Endothelial cell of umbilical vein (primary cell): Measurements from ENCODE around the gene SYN1. TPM values are rescaled to one million over a fixed set of nuclear protein-coding genes. Genes with fewer than 3 reads are reported as not detected.

Experiments used
- BruUV-seq: library from RNA; stranded (reverse); fragments of 400-500 nt; replicated peaks from 2 replicates; lab custom pipeline; 2021; lab: Mats Ljungman, UMichigan
- CTCF ChIA-PET: fragments of 300-600, 350-600 bp; sonication (Branson Sonifier 250); formaldehyde crosslinking; loops from one replicate; lab custom pipeline; 2021; ENCODE audit warnings: antibody characterized with exemption, inconsistent platforms; lab: Charles Lee
- POLR2A ChIA-PET: fragments of 300-600, 350-600 bp; sonication (Branson Sonifier 250); formaldehyde crosslinking; loops from one replicate; lab custom pipeline; 2021; ENCODE audit warnings: antibody characterized with exemption, inconsistent platforms; lab: Charles Lee
- DNase-seq: peaks from one replicate; pipeline ENCODE4 v3.0.0-alpha.2; 2011; ENCODE audit warnings: low read depth, low spot score
- FAIRE-seq: peaks from 2 replicates; lab custom pipeline; 2011; peaks lifted over from hg19 to GRCh38; lab: Jason Lieb, UNC
- H2AFZ ChIP-seq: 2 replicates; pipeline ENCODE4 v1.6.0; 2012; ENCODE audit warnings: low read depth, low read length, control low read depth, inconsistent platforms
- H3K27ac ChIP-seq: 2 replicates; pipeline ENCODE4 v1.5.1; 2011; ENCODE audit warnings: low read depth, mild to moderate bottlenecking, control low read depth, low read length, moderate library complexity; ENCODE audit not compliant: insufficient read depth
- H3K27me3 ChIP-seq, 2 experiments: 2 replicates each; pipeline versions ENCODE4 v1.6.0 to v1.6.1; 2011; ENCODE audit warnings: low read length in 2 of 2, mixed read lengths in 1 of 2; ENCODE audit not compliant: control insufficient read depth in 2 of 2, insufficient read depth in 2 of 2
- H3K36me3 ChIP-seq, 2 experiments: 2 replicates in 1 of 2; 3 replicates in 1 of 2; pipeline ENCODE4 v1.5.1; 2011; ENCODE audit warnings: low read length in 2 of 2, mild to moderate bottlenecking in 1 of 2, moderate library complexity in 1 of 2; ENCODE audit not compliant: control insufficient read depth in 2 of 2, insufficient read depth in 2 of 2; ENCODE audit errors: extremely low read depth in 1 of 2
- H3K4me1 ChIP-seq: 3 replicates; pipeline ENCODE4 v1.5.1; 2011; ENCODE audit warnings: mild to moderate bottlenecking, low read length; ENCODE audit not compliant: control insufficient read depth, insufficient read depth; ENCODE audit errors: extremely low read depth
- H3K4me2 ChIP-seq: 2 replicates; pipeline ENCODE4 v1.6.1; 2011; ENCODE audit warnings: low read length, control low read depth, mixed read lengths; ENCODE audit not compliant: insufficient read depth
- H3K4me3 ChIP-seq, 3 experiments: fragments of 200-600 bp in 1 of 3; sonication (generic), shearing (Covaris generic) in 1 of 3; replicated peaks in 1 of 3; 2 replicates each; pipeline ENCODE4 v1.5.1; 2011 to 2016; ENCODE audit warnings: control low read depth in 3 of 3, low read length in 3 of 3, mild to moderate bottlenecking in 2 of 3, inconsistent platforms in 1 of 3, low read depth in 1 of 3, moderate library complexity in 1 of 3; ENCODE audit not compliant: insufficient read depth in 1 of 3
- H3K79me2 ChIP-seq: 2 replicates; pipeline ENCODE4 v1.6.0; 2012; ENCODE audit warnings: low read length, inconsistent platforms; ENCODE audit not compliant: control insufficient read depth, insufficient read depth
- H3K9ac ChIP-seq: replicated peaks from 2 replicates; pipeline ENCODE3; 2011; ENCODE audit warnings: low read length, control low read depth; ENCODE audit not compliant: insufficient read depth; ENCODE audit errors: extremely low read depth
- H3K9me1 ChIP-seq: replicated peaks from 3 replicates; pipeline ENCODE4 v1.6.0; 2011; ENCODE audit warnings: mild to moderate bottlenecking, low read length; ENCODE audit not compliant: control insufficient read depth, insufficient read depth; ENCODE audit errors: extremely low read depth
- H3K9me3 ChIP-seq: replicated peaks from 2 replicates; pipeline ENCODE4 v1.5.1; 2012; ENCODE audit warnings: low read length, inconsistent platforms; ENCODE audit not compliant: control insufficient read depth, insufficient read depth
- H4K20me1 ChIP-seq: replicated peaks from 2 replicates; pipeline ENCODE3; 2011; ENCODE audit warnings: mild to moderate bottlenecking, low read length; ENCODE audit not compliant: control insufficient read depth, insufficient read depth; ENCODE audit errors: extremely low read depth
- CTCF ChIP-seq, 2 donors: IDR thresholded peaks; 1 replicate in 1 of 2; 2 replicates in 1 of 2; pipeline ENCODE4 v1.5.1; 2011; ENCODE audit warnings: low read length in 2 of 2, mild to moderate bottlenecking in 2 of 2, moderate library complexity in 2 of 2, control low read depth in 1 of 2, inconsistent platforms in 1 of 2, low read depth in 1 of 2; ENCODE audit not compliant: insufficient read depth in 1 of 2; ENCODE audit errors: extremely low read depth in 1 of 2
- EZH2 ChIP-seq: IDR thresholded peaks from 2 replicates; pipeline ENCODE4 v1.6.1; 2012; ENCODE audit warnings: borderline replicate concordance, low read depth, mild to moderate bottlenecking, moderate library complexity, low read length, inconsistent platforms; ENCODE audit not compliant: severe bottlenecking
- FOS ChIP-seq: IDR thresholded peaks from 2 replicates; pipeline ENCODE4 v1.6.1; 2011; ENCODE audit warnings: mild to moderate bottlenecking, low read length, moderate library complexity, borderline replicate concordance; ENCODE audit not compliant: insufficient read depth
- GATA2 ChIP-seq: IDR thresholded peaks from 2 replicates; pipeline ENCODE4 v1.7.0; 2011; ENCODE audit warnings: low read depth, mild to moderate bottlenecking, moderate library complexity, mixed read lengths, low read length; ENCODE audit not compliant: insufficient read length, insufficient read depth
- JUN ChIP-seq: IDR thresholded peaks from 2 replicates; pipeline ENCODE4 v1.6.1; 2011; ENCODE audit warnings: borderline replicate concordance, low read depth; ENCODE audit not compliant: insufficient read length, insufficient read depth
- MAX ChIP-seq: IDR thresholded peaks from 2 replicates; pipeline ENCODE4 v1.6.1; 2011; ENCODE audit not compliant: insufficient read depth, insufficient read length
- MYC ChIP-seq: IDR thresholded peaks from one replicate; pipeline ENCODE4 v1.6.1; 2011; ENCODE audit warnings: mild to moderate bottlenecking, low read depth, low read length
- POLR2A ChIP-seq: IDR thresholded peaks from 2 replicates; pipeline ENCODE4 v1.6.1; 2012; ENCODE audit warnings: low read depth, mild to moderate bottlenecking, control low read depth, low read length
- POLR2AphosphoS5 ChIP-seq: IDR thresholded peaks from 2 replicates; pipeline ENCODE4 v1.6.1; 2012; ENCODE audit warnings: low read depth, mild to moderate bottlenecking, control low read depth, low read length, moderate library complexity; ENCODE audit not compliant: insufficient read depth
- dilution Hi-C: fragments of 300-500 bp; cut with MboI; formaldehyde crosslinking; loops from one replicate; pipeline ENCODE4 v1.15.0; 2019; ENCODE audit warnings: low sequenced_read_pairs; ENCODE audit not compliant: extremely low pct_ligation_motif_present
- intact Hi-C: fragments of 100-400 bp; cut with micrococcal nuclease; formaldehyde crosslinking; loops from one replicate; pipeline ENCODE4 v1.10.0; 2022
- polyA plus RNA-seq, 4 experiments: library from polyadenylated mRNA; depleted of rRNA in 3 of 4; stranded (reverse) in 3 of 4; unstranded in 1 of 4; fragments of >200 nt; gene quantifications; 2 replicates each; pipeline versions ENCODE4 v1.2.1 to v1.2.3, GENCODE V29; 2011 to 2012; ENCODE audit warnings: missing spikeins in 1 of 4
- total RNA-seq: library from RNA; stranded (reverse); gene quantifications from 2 replicates; pipeline ENCODE4 v1.2.3, GENCODE V29; 2021

SYN1 gene
- total and polyA plus RNA-seq, 2 donors (not counting 3 experiments of a cell fraction or from before 2014, with no cell fraction given) = not detected

DNA sequence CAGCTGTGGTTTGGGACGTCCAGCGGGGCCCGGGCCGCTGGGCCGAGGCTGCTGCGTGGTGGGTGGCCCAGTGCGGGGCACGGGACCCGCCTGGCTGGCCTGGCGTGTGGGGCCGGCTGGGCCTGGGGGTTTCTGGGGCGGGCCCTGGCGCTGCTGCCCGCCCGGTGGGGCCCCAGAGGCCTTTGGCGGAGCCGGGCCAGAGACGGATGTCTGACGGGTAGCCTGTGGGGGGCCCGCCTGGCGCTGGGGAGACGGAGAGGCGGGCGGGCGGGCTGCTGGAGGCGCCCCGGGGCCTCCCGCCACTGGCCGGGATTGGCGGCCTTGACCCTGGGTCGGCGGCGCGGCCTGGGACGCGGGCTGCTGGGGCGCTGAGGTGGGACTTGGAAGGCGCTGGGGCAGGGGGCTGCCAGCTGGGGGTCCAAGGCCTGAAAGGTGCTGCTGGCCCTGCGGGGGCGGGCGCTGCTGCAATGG is 45.5 kb downstream of the SYN1 start:
- ChIA-PET POLR2A (no interaction called here), CTCF (no interaction called here)
- no peaks in the 10 kb centered on the region for H4K20me1 ChIP-seq
- no peak overlapping the region for H2AFZ ChIP-seq
- no peaks in the 10 kb centered on the region for H3K9me3 ChIP-seq
- H3K27ac ChIP-seq = no peak overlapping the region
- TF ChIP-seq CTCF (IDR thresholded peaks at IDR 0.05; ENCODE audit: extremely low read depth in 1 of 2, insufficient read depth in 1 of 2, low read depth in 1 of 2, low read length in 2 of 2) (no peak), POLR2AphosphoS5 (no peak), FOS (no peak), EZH2 (no peak), MAX (no peak), JUN (no peak), MYC (no peak), POLR2A (no peak), GATA2 (no peak)
- FAIRE-seq = no peak
- no peak overlapping the region for H3K4me2 ChIP-seq
- no peaks in the 10 kb centered on the region for H3K9me1 ChIP-seq
- DNase-seq = no peak
- intact Hi-C loops (no loop called here), dilution Hi-C loops (no loop called here)
- H3K4me3 ChIP-seq = no peak overlapping the region
- no peaks in the 10 kb centered on the region for H3K27me3 ChIP-seq
- peaks cover 3% of the 10 kb centered on the region for H3K4me1 ChIP-seq
- peaks cover 0 to 6% of the 10 kb centered on the region in 2 experiments for H3K36me3 ChIP-seq
- no peak overlapping the region for H3K9ac ChIP-seq
- no TSS peak for BruUV-seq
- no peaks in the 10 kb centered on the region for H3K79me2 ChIP-seq
